HG03521 (cell line): ENCODE data around the gene AMBRA1.

Experiments
- ATAC-seq: cut with Tn5 transposase; IDR thresholded peaks from one replicate; pipeline ENCODE4 v1.9.1; 2021; ENCODE audit warnings: mild to moderate bottlenecking, moderate library complexity; ENCODE audit not compliant: unreplicated experiment

Gene AMBRA1

GRCh38 chr11:46450846-46451477 lies 142.9 kb downstream of the AMBRA1 start:
- no peak for ATAC-seq

- ATAC-seq = no peak
Observed at GRCh38 chr11:46447544-46447943, 146.3 kb downstream of the AMBRA1 start.

GRCh38 chr11:46445920-46446771 lies 147.7 kb downstream of the AMBRA1 start:
- ATAC-seq = no peak

- no peak for ATAC-seq
Observed at GRCh38 chr11:46445192-46445919, 148.5 kb downstream of the AMBRA1 start.

- no peak for ATAC-seq
Observed at GRCh38 chr11:46444305-46444704, 149.5 kb downstream of the AMBRA1 start.

GRCh38 chr11:46438211-46438610 lies 155.6 kb downstream of the AMBRA1 start:
- ATAC-seq = no peak

GRCh38 chr11:46437122-46437689 lies 156.6 kb downstream of the AMBRA1 start:
- no peak for ATAC-seq

GRCh38 chr11:46436113-46436512 lies 157.7 kb downstream of the AMBRA1 start:
- no peak for ATAC-seq

- no peak for ATAC-seq
Observed at GRCh38 chr11:46435679-46436078, 158.1 kb downstream of the AMBRA1 start.

GRCh38 chr11:46431211-46431610 lies 162.6 kb downstream of the AMBRA1 start:
- ATAC-seq = no peak

GRCh38 chr11:46429717-46430116 lies 164.1 kb downstream of the AMBRA1 start:
- ATAC-seq = no peak

- no peak for ATAC-seq
Observed at GRCh38 chr11:46427364-46427763, 166.5 kb downstream of the AMBRA1 start.

GRCh38 chr11:46426233-46426991 lies 167.4 kb downstream of the AMBRA1 start:
- no peak for ATAC-seq

GRCh38 chr11:46422588-46422987 lies 171.2 kb downstream of the AMBRA1 start:
- no peak for ATAC-seq

- no peak for ATAC-seq
Observed at GRCh38 chr11:46421257-46421880, 172.5 kb downstream of the AMBRA1 start.

GRCh38 chr11:46420513-46420912 lies 173.3 kb downstream of the AMBRA1 start:
- ATAC-seq = no peak

- ATAC-seq = no peak
Observed at GRCh38 chr11:46418751-46419150, 175.1 kb downstream of the AMBRA1 start.

GRCh38 chr11:46417711-46418110 lies 176.1 kb downstream of the AMBRA1 start:
- no peak for ATAC-seq

GRCh38 chr11:46414879-46415278 lies 178.9 kb downstream of the AMBRA1 start:
- ATAC-seq = no peak

- no peak for ATAC-seq
Observed at GRCh38 chr11:46414466-46414796, 179.4 kb downstream of the AMBRA1 start.
